ENCODE measurements around the gene NBEAL2. TPM values are rescaled to one million over a fixed set of nuclear protein-coding genes. Genes with fewer than 3 reads are reported as not detected.

The NBEAL2 gene
- total RNA-seq, 1 experiment from 2014 or later = 42.7 TPM

GRCh38 chr3:46998121-46998851 lies 18.8 kb downstream of the NBEAL2 start:
- DNase-seq (ENCODE audit: low read depth) = peak; percentile 60

GRCh38 chr3:46998852-46999515 lies 19.5 kb downstream of the NBEAL2 start:
- DNase-seq (ENCODE audit: low read depth) = no peak

- no peak for DNase-seq (ENCODE audit: low read depth)
These were observed 20.2 kb downstream of the NBEAL2 start for GRCh38 chr3:46999516-47000197.

DNA sequence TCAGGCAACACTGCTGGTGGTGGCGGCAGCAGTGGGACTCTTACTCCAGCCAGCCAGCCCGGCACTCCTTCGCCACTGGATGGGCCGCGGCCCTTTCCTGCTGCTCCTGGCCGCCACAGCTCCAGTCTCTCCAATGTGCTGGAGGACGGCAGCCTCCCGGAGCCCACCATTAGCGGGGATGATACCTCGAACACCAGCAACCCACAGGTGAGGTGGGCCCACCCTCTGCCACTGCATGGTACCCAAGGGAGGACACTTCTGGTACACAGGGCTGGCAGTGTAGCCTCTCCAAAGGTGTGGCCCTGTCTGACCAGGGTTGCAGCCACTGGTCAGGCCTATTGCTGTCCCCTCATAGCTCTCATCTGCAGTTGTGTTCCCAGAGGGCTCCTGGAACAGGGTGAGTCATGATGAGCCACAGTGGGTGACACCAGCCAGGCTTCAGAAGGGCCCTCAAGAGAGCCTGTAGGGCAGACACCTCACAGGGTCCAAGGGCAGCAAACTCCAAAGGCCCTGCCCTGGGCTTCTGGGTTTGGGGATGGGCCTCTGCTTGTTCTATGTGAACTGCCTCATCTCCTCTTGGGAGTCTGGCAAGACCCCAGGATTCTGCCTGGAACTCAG lies 20.8 kb downstream of the NBEAL2 start:
- DNase-seq (ENCODE audit: low read depth) = peak; percentile 59

- no peak for DNase-seq (ENCODE audit: low read depth)
These were observed 21.7 kb downstream of the NBEAL2 start for GRCh38 chr3:47000922-47001730.

DNA sequence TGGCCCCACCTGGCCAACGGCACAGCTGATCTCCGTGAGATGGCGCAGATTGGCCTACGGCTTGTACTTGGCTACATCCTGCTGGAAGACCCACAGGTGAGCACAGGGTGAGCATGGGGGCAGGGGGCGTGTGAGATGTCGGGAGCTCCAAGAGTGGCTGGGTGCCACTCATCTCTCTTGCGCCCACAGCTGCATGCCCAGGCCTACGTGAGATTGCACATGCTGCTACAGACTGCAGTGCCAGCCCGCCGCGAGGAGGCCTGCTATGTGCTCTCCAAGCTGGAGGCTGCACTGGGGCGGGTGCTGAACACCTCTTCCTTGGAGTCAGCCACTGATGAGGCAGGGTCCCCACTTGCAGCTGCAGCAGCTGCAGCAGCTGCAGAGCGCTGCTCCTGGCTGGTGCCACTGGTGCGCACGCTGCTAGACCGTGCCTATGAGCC lies 22.3 kb downstream of the NBEAL2 start:
- no peak for DNase-seq (ENCODE audit: low read depth)

GRCh38 chr3:47002171-47003055 lies 22.9 kb downstream of the NBEAL2 start:
- DNase-seq (ENCODE audit: low read depth) = no peak

DNA sequence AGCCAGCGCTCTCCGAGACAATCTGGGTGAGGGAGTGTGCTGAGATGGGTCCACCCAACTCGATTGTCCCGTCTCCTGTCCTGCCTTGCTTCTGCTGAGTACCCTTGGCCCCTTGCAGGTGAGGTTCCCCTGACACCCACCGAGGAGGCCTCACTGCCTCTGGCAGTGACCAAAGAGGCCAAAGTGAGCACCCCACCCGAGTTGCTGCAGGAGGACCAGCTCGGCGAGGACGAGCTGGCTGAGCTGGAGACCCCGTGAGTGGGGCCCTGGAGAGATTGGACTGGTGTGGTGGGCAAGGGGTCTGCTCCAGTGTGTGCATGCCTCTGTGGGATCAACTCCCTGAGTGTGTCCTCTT lies 23.6 kb downstream of the NBEAL2 start:
- no peak for DNase-seq (ENCODE audit: low read depth)

DNA sequence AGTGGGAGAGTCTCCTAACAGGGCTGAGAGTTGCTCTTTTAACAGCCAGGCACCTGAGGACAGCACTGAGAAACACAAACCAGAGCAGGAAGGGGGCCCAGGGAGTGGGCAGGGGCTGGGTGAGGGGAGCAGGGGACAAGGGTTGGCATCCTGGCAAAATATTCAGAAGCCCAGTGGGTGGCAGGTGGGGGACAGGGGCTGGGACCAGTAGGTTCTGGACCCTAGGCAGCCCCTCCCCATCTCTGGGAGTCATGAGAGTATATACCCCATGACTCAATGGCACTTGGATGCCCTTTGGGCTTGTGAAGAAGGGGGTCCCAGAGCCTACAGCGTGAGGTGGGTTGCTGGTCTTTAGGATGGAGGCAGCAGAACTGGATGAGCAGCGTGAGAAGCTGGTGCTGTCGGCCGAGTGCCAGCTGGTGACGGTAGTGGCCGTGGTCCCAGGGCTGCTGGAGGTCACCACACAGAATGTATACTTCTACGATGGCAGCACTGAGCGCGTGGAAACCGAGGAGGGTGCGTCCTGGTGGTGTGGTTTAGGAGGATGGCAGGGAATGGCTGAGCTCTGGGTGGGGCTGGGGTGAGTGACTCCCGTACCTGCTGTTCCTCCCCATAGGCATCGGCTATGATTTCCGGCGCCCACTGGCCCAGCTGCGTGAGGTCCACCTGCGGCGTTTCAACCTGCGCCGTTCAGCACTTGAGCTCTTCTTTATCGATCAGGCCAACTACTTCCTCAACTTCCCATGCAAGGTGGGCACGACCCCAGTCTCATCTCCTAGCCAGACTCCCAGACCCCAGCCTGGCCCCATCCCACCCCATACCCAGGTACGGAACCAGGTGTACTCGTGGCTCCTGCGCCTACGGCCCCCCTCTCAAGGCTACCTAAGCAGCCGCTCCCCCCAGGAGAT lies 24.2 kb downstream of the NBEAL2 start:
- no peak for DNase-seq (ENCODE audit: low read depth)

DNA sequence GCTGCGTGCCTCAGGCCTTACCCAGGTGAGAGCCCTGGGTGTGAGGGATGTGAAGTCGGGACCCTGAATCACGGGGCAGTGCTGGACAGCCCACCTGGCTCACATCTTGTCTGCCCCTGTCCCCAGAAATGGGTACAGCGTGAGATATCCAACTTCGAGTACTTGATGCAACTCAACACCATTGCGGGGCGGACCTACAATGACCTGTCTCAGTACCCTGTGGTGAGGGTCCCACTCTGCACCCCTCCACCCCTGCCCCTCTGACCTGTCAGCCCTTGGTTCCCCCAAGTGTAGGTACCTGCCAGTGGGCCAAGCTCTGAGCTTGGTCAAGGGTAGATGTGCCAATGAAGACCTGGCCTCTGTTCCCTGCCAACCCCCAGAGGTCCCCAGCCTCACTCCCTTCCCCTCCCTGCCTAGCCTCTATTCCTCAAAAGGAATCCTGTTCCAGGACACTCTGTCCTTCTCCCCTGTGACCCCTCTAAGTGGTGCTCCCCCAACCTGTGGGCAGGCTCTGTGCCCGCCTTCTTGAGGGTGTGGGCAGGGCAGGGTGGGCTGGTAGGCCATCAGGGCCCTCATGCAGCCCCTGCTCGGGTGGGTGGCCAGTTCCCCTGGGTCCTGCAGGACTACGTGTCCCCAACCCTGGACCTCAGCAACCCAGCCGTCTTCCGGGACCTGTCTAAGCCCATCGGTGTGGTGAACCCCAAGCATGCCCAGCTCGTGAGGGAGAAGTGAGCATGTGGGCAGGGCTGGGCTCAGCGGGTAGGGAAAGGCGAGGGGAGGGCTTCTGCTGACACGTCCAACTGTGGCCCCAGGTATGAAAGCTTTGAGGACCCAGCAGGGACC lies 25.1 kb downstream of the NBEAL2 start:
- DNase-seq (ENCODE audit: low read depth) = no peak

- no peak for DNase-seq (ENCODE audit: low read depth)
These were observed 26.0 kb downstream of the NBEAL2 start for GRCh38 chr3:47005212-47006144.

- DNase-seq (ENCODE audit: low read depth) = no peak
These were observed 26.7 kb downstream of the NBEAL2 start for GRCh38 chr3:47006145-47006651.

DNA sequence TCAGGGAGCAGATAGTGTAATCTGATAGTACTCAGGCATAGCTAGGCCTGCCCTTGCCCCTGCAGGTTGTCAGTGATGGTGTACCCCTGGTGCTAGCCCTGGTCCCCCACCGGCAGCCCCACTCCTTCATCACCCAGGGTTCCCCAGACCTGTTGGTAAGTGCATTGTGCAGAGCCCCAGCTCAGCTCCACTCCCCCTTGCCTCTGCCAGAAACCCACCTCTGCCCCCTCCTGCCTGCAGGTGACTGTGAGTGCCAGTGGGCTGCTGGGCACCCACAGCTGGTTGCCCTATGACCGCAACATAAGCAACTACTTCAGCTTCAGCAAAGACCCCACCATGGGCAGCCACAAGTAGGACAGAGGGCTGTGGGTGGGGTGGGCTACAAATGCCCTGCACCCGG lies 27.5 kb downstream of the NBEAL2 start:
- DNase-seq (ENCODE audit: low read depth) = no peak

DNA sequence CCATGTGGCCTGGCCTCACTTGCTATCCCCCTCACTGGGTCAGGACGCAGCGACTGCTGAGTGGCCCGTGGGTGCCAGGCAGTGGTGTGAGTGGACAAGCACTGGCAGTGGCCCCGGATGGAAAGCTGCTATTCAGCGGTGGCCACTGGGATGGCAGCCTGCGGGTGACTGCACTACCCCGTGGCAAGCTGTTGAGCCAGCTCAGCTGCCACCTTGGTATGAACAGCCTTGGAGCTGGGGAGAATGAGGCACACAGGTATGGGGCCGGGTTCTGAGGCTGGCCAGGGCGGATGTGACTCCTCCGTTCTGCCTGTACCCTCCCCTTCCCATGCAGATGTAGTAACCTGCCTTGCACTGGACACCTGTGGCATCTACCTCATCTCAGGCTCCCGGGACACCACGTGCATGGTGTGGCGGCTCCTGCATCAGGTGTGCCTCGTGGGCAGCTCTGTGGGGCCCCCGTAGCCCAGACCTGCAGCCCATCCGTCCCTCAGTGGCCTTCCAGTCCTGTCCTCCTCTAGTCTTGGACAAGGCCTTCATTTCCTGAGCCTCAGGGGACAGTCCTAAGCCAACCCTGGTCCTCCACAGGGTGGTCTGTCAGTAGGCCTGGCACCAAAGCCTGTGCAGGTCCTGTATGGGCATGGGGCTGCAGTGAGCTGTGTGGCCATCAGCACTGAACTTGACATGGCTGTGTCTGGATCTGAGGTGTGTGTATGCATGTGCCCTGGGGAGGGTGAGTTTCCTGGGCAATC lies 28.2 kb downstream of the NBEAL2 start:
- DNase-seq (ENCODE audit: low read depth) = no peak

DNA sequence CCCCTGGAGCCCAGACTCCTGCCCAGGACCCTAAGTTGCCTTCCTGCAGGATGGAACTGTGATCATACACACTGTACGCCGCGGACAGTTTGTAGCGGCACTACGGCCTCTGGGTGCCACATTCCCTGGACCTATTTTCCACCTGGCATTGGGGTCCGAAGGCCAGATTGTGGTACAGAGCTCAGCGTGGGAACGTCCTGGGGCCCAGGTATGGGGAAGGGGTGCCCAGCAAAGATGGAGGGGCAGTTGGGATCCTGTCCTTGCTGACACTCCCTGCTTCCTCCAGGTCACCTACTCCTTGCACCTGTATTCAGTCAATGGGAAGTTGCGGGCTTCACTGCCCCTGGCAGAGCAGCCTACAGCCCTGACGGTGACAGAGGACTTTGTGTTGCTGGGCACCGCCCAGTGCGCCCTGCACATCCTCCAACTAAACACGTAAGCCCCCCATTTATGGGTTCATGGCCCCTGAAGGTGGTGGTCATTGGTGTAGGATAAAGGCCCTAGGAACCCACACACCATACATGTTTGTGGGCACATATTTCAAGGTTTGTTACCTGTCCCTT lies 28.8 kb downstream of the NBEAL2 start:
- DNase-seq (ENCODE audit: low read depth) = no peak

GRCh38 chr3:47008851-47009224 lies 29.4 kb downstream of the NBEAL2 start:
- no peak for DNase-seq (ENCODE audit: low read depth)
